GM12875 (cell line): ENCODE data around the gene ZNF607.
"Not testable (repeated sequence)": the region's sequence is repeated elsewhere in the genome, so short reads cannot be mapped to it uniquely, and the experiment has no call there.

ENCODE experiments used
- H3K4me3 ChIP-seq: one replicate; pipeline ENCODE4 v1.5.1; 2011; ENCODE audit warnings: low read depth, low read length, control low read depth
- TF ChIP-seq, protein P1 (sequence below): IDR thresholded peaks from 2 replicates; pipeline ENCODE4 v1.5.1; 2011; ENCODE audit warnings: low read depth, mild to moderate bottlenecking, control low read depth, inconsistent platforms, low read length, moderate library complexity, borderline replicate concordance; ENCODE audit not compliant: insufficient read depth

The ZNF607 gene

GRCh38 chr19:37691881-37692504 lies 27.6 kb downstream of the ZNF607 start:
- H3K4me3 ChIP-seq = peak overlapping the region; percentile 38
- TF ChIP-seq, protein P1, sequence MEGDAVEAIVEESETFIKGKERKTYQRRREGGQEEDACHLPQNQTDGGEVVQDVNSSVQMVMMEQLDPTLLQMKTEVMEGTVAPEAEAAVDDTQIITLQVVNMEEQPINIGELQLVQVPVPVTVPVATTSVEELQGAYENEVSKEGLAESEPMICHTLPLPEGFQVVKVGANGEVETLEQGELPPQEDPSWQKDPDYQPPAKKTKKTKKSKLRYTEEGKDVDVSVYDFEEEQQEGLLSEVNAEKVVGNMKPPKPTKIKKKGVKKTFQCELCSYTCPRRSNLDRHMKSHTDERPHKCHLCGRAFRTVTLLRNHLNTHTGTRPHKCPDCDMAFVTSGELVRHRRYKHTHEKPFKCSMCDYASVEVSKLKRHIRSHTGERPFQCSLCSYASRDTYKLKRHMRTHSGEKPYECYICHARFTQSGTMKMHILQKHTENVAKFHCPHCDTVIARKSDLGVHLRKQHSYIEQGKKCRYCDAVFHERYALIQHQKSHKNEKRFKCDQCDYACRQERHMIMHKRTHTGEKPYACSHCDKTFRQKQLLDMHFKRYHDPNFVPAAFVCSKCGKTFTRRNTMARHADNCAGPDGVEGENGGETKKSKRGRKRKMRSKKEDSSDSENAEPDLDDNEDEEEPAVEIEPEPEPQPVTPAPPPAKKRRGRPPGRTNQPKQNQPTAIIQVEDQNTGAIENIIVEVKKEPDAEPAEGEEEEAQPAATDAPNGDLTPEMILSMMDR = no peak

GRCh38 chr19:37683520-37683919 lies 36.0 kb downstream of the ZNF607 start:
- TF ChIP-seq, protein P1 = no peak

GRCh38 chr19:37669450-37669914 lies 50.1 kb downstream of the ZNF607 start:
- TF ChIP-seq, protein P1 = no peak

More at GRCh38 chr19:37683520-37683919, 36.0 kb downstream of the ZNF607 start:
- no peak overlapping the region for H3K4me3 ChIP-seq

GRCh38 chr19:37657157-37657556 lies 62.4 kb downstream of the ZNF607 start:
- H3K4me3 ChIP-seq = not testable (repeated sequence)

More at GRCh38 chr19:37669450-37669914, 50.1 kb downstream of the ZNF607 start:
- no peak overlapping the region for H3K4me3 ChIP-seq

DNA sequence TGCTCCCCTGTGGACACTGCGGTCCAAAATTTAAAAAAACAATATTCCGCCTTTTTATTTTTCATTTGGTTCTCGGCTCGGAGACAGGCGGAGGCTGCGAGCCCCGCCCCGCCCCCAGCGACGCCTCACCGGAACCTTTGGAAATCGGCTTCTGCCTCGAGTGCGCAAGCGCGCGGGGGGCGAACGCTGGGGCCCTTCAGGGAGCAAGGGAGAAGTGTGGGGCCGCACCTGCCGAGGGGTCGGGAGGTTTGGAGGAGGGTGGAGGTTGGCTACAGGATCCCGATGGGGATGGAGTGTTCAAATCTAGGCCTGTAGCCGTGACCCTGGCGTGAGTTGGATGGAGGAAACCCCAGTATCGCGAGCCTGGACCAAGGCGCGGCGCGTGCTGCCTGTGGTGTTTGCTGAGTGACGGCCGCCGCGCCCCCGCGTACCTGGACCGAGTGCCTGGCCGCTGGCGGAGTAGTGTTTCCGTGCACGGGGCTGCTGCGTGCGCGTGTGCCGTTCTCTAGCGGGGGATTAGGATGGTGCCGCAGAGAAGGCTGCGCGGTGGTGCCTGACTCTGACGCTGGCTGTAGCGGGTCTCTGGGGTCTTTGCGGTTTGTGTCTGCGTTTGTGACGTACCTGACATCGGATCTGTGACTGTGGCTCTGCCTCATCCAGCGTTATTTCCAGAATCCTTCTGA lies 63.7 kb downstream of the ZNF607 start:
- peak overlapping the region; percentile 75 for H3K4me3 ChIP-seq
- TF ChIP-seq, protein P1 = no peak

DNA sequence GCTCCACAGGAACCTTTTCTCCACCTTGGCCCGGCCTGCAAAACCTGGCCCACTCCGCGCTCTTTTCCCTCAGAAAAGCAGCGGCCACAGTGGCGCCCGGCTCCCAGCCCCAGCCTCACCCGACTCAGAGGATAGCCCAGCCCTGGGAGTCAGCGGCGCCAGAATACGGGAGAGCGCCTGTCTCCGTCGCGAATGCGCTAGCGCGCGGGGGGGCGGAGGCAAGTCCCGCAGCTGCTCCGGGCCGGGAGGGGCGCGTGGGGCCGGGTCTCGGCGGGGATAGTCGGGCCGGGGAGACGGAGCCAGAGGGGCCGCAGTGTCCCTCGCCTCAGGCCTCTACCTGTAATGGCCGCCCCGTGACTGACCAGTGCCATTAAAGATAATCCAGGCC lies 64.3 kb downstream of the ZNF607 start, which contains the start of gene ZFP30:
Gene ZFP30 (minus strand): TSS at position 165 of the 388 bp plus-strand sequence. CDS start 7,643 bp downstream, outside the sequence.
- TF ChIP-seq, protein P1 = no peak
- peak within 1 kb of the TSS; percentile 75 for H3K4me3 ChIP-seq

GRCh38 chr19:37654629-37655300 lies 64.8 kb downstream of the ZNF607 start:
- peak overlapping the region; percentile 75 for H3K4me3 ChIP-seq
- TF ChIP-seq, protein P1 = no peak
